ENCODE results near the gene RYR1.
"Not testable (repeated sequence)": the region's sequence is repeated elsewhere in the genome, so short reads cannot be mapped to it uniquely, and the experiment has no call there.

Gene RYR1

GRCh38 chr19:38624822-38625221 lies 191.3 kb downstream of the RYR1 start:
- DNase-seq: no peak

GRCh38 chr19:38626401-38626800 lies 192.9 kb downstream of the RYR1 start:
- DNase-seq: no peak

- no peak for DNase-seq
Measured at GRCh38 chr19:38629568-38629967, 196.1 kb downstream of the RYR1 start.

- DNase-seq: not testable (repeated sequence)
Measured at GRCh38 chr19:38631301-38631700, 197.8 kb downstream of the RYR1 start.

GRCh38 chr19:38631811-38632475 lies 198.5 kb downstream of the RYR1 start:
- DNase-seq: not testable (repeated sequence)

GRCh38 chr19:38632476-38633213 lies 199.2 kb downstream of the RYR1 start:
- DNase-seq: no peak

GRCh38 chr19:38634757-38635482 lies 201.4 kb downstream of the RYR1 start:
- DNase-seq: peak; percentile 37

- DNase-seq: no peak
Measured at GRCh38 chr19:38635483-38636399, 202.2 kb downstream of the RYR1 start.

Measured in NCI-H226 (cell line).